A673 (cell line): ENCODE data around the gene NAA15.

Experiments used
- CTCF ChIP-seq: fragments of 300-800, 200-600 bp; sonication (generic); conservative IDR thresholded peaks from 2 replicates; pipeline ENCODE4 v1.5.1; 2017; ENCODE audit warnings: low read depth, mild to moderate bottlenecking, antibody characterized with exemption, low read length, moderate library complexity, mixed read lengths
- EZH2 ChIP-seq: fragments of 200-600 bp; sonication (generic); IDR thresholded peaks from 2 replicates; pipeline ENCODE4 v1.6.1; 2017; ENCODE audit warnings: borderline replicate concordance, low read depth, mild to moderate bottlenecking, mixed read lengths, antibody characterized with exemption, low read length; ENCODE audit not compliant: poor library complexity, severe bottlenecking

DNA sequence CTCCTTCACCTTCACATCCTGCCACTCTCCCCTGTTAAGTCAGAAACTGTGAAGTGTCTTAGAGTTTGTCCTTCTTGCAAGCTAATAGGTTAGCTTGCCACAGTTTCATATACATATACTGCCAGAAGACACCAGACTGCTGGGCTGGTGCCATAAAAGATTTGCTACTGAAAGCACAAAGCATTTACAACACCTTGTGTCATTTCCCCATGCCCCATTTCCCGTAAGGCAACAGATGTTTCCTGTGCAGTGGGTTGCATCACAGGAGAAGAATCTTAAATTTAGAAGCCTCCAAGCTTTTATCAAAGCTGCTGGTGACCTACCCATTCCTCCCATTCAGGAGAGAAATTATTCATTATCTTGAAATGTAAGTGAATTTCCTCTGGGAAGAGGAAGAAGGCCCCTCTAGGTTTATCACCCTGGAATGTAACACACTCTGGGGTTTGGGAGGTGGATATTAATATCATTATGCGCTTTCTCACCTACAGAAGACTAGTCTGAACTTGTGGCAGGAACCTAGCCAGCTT lies 118.1 kb downstream of the NAA15 start:
- TF ChIP-seq CTCF (no peak), EZH2 (no peak)
